GM12873 (cell line): ENCODE data around the gene BST1.

Experiments used
- TF ChIP-seq, protein P1 (sequence below): IDR thresholded peaks from 2 replicates; pipeline ENCODE4 v1.5.1; 2012; ENCODE audit warnings: low read depth, mild to moderate bottlenecking, moderate library complexity, low read length, control low read depth; ENCODE audit not compliant: insufficient read depth; ENCODE audit errors: missing control alignments

The BST1 gene

DNA sequence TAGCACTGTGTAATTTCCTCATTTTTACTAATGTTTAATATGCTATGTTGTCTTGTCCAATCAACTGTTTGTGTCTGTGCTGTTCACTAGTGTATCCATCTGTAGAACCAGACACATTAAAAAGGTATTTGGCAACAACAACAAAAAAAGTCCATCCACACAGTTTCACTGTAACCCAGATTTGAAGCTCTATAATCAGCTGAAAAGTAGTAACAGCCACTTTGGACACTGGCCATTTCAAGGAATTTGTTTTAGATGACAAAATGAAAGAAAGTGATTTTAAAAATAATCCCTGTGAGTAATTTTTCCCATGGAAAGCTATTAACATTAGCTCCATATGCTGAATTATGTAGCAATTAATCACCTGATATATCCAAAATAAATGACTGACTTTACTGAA lies 45.5 kb upstream of the BST1 start:
- TF ChIP-seq, protein P1, sequence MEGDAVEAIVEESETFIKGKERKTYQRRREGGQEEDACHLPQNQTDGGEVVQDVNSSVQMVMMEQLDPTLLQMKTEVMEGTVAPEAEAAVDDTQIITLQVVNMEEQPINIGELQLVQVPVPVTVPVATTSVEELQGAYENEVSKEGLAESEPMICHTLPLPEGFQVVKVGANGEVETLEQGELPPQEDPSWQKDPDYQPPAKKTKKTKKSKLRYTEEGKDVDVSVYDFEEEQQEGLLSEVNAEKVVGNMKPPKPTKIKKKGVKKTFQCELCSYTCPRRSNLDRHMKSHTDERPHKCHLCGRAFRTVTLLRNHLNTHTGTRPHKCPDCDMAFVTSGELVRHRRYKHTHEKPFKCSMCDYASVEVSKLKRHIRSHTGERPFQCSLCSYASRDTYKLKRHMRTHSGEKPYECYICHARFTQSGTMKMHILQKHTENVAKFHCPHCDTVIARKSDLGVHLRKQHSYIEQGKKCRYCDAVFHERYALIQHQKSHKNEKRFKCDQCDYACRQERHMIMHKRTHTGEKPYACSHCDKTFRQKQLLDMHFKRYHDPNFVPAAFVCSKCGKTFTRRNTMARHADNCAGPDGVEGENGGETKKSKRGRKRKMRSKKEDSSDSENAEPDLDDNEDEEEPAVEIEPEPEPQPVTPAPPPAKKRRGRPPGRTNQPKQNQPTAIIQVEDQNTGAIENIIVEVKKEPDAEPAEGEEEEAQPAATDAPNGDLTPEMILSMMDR, result no peak

DNA sequence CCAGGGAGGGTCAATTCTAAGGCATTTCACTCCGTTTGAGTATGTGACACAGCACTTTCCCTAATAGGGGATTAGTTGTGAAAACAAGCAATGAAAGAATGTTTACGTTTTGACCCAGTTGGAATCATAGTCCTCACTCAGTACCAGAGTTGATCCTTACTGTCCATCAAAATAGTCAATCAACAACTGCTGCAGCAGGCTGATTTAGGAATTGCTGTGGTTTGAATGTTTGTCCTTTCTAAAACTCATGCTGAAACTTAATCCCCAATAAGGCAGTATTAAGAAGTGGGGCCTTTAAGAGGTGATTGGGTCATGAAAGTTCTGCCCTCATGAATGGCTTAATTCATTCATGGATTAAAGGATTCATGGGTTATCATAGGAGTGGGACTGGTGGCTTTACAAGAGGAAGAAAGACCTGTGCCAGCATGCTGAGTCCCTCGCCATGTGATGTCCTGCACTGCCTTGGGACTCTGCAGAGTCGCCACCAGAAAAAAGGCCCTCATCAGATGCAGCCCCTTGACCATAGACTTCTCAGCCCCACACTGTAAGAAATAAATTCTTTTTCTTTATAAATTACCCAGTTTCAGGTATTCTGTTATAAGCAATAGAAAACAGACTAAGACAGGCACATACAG lies 44.6 kb upstream of the BST1 start:
- TF ChIP-seq, protein P1, result no peak

DNA sequence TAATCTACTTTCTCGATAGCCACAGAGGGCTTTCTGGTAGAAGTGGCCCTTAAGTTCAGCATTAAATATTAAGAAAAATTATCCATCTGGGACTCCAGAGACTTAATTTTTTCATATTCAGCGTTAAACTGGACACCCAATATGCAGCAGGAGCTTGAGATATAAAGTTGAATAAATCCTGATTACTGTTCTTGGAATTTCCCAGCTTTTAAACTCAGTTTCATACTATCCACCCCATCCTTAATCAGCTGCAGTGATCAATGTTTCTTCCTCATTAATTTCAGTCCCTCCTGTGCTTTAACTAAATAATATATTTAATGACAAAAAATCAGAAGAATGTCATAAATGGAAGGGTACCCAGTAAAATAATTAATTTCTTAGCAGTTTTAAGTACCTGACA lies 44.1 kb upstream of the BST1 start:
- TF ChIP-seq, protein P1, result no peak

GRCh38 chr4:15659768-15660570 lies 42.9 kb upstream of the BST1 start:
- TF ChIP-seq, protein P1, result no peak

- TF ChIP-seq, protein P1, result no peak
Measured at GRCh38 chr4:15665753-15666365, 37.0 kb upstream of the BST1 start.

DNA sequence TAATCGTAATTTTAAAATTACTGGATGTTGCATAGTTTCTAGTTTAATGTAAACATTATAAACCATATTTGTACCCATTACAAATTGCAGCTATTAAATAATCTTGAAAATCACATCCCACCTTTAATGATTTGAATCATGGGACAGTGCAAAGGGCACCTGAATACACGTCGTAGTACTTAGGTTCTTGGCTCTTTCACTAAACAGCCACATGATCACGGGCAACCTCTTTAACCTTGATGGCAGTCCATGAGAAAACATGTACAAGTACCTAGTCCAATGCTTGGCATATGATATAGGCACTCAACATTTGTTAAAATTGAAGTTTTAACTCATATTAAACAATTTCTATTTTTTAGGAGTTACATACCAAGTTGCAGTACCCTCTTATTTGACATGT lies 35.9 kb upstream of the BST1 start:
- TF ChIP-seq, protein P1, result no peak

GRCh38 chr4:15668566-15669435 lies 34.1 kb upstream of the BST1 start:
- TF ChIP-seq, protein P1, result no peak
